PC-3 (cell line): ENCODE results near the gene UPF2. TPM values are rescaled to one million over a fixed set of nuclear protein-coding genes. Genes with fewer than 3 reads are reported as not detected.

Source experiments
- ATAC-seq: fragments of 200-7000 bp; cut with Tn5 transposase; 2 replicates; pipeline ENCODE4 v1.9.1; 2020; ENCODE audit warnings: mild to moderate bottlenecking, moderate library complexity
- BruUV-seq: library from RNA; stranded (reverse); fragments of 400-500 nt; replicated peaks from 2 replicates; lab custom pipeline; 2021; lab: Mats Ljungman, UMichigan
- CTCF ChIA-PET: fragments of 300-600 bp; sonication (Branson Sonifier 250); formaldehyde crosslinking; loops from one replicate; lab custom pipeline; 2022; ENCODE audit warnings: antibody characterized with exemption; lab: Charles Lee
- POLR2A ChIA-PET: fragments of 300-600 bp; sonication (Branson Sonifier 250); formaldehyde crosslinking; loops from one replicate; lab custom pipeline; 2022; ENCODE audit warnings: antibody characterized with exemption; ENCODE audit not compliant: unreplicated experiment; lab: Charles Lee
- DNase-seq: peaks from one replicate; pipeline ENCODE4 v3.0.0-alpha.2; 2015
- H2AFZ ChIP-seq: fragments of 300-600 bp; sonication (generic); 2 replicates; pipeline ENCODE4 v1.6.0; 2016; ENCODE audit warnings: antibody characterized with exemption, low read length
- H3F3A ChIP-seq: fragments of 300-600 bp; sonication (generic); one replicate; pipeline ENCODE4 v1.6.0; 2017; ENCODE audit warnings: antibody characterized with exemption, low read length, control low read depth, mild to moderate bottlenecking; ENCODE audit not compliant: unreplicated experiment
- H3K27ac ChIP-seq: fragments of 300-600 bp; sonication (generic); 2 replicates; pipeline ENCODE4 v1.5.1; 2016; ENCODE audit warnings: mild to moderate bottlenecking, low read length
- H3K27me3 ChIP-seq: fragments of 300-600 bp; sonication (generic); 2 replicates; pipeline ENCODE4 v1.6.1; 2016; ENCODE audit warnings: low read length, mixed read lengths
- H3K36me3 ChIP-seq: fragments of 300-600 bp; sonication (generic); 2 replicates; pipeline ENCODE4 v1.6.1; 2016; ENCODE audit warnings: low read depth, mixed run types, low read length, mixed read lengths
- H3K4me1 ChIP-seq: fragments of 300-600 bp; sonication (generic); 2 replicates; pipeline ENCODE4 v1.5.1; 2016; ENCODE audit warnings: low read length; ENCODE audit not compliant: insufficient read depth
- H3K4me2 ChIP-seq: fragments of 300-600 bp; sonication (generic); 2 replicates; pipeline ENCODE4 v1.6.0; 2016; ENCODE audit warnings: low read length
- H3K4me3 ChIP-seq: fragments of 300-600 bp; sonication (generic); 2 replicates; pipeline ENCODE4 v1.5.1; 2016; ENCODE audit warnings: mild to moderate bottlenecking, low read length, mixed read lengths
- H3K79me2 ChIP-seq: fragments of 300-600 bp; sonication (generic); 2 replicates; pipeline ENCODE4 v1.6.1; 2017; ENCODE audit warnings: low read length, mixed read lengths
- H3K9ac ChIP-seq: fragments of 300-600 bp; sonication (generic); 2 replicates; pipeline ENCODE4 v1.6.0; 2016; ENCODE audit warnings: mild to moderate bottlenecking, low read length
- H3K9me2 ChIP-seq: fragments of 300-600 bp; sonication (generic); replicated peaks from 2 replicates; pipeline ENCODE4 v1.6.1; 2016; ENCODE audit warnings: mixed run types, low read length, mixed read lengths
- H3K9me3 ChIP-seq: fragments of 300-600 bp; sonication (generic); 2 replicates; pipeline ENCODE4 v1.6.1; 2016; ENCODE audit warnings: low read length, mixed read lengths
- H4K20me1 ChIP-seq: fragments of 300-600 bp; sonication (generic); 2 replicates; pipeline ENCODE4 v1.6.1; 2016; ENCODE audit warnings: low read length, mixed read lengths
- EZH2 ChIP-seq: fragments of 300-600 bp; sonication (generic); IDR thresholded peaks from one replicate; pipeline ENCODE4 v1.6.1; 2017; ENCODE audit warnings: antibody characterized with exemption, mild to moderate bottlenecking, low read length; ENCODE audit not compliant: unreplicated experiment
- EZH2phosphoT487 ChIP-seq: fragments of 300-600 bp; sonication (generic); IDR thresholded peaks from 2 replicates; pipeline ENCODE4 v1.6.1; 2018; ENCODE audit warnings: mild to moderate bottlenecking, antibody characterized with exemption, low read length, borderline replicate concordance
- intact Hi-C: fragments of 100-400 bp; cut with micrococcal nuclease; formaldehyde crosslinking; loops from 2 replicates; pipeline ENCODE4 v1.9.0; 2023
- total RNA-seq: library from RNA; depleted of rRNA; stranded (reverse); fragments of >200 nt; gene quantifications from 2 replicates; pipeline ENCODE4 v1.2.3, GENCODE V29; 2014
- TF ChIP-seq, protein P1 (sequence below): fragments of 300-600 bp; sonication (generic); conservative IDR thresholded peaks from 2 replicates; pipeline ENCODE4 v1.5.1; 2017; ENCODE audit warnings: antibody characterized with exemption, low read depth, mild to moderate bottlenecking, low read length

Gene UPF2
- total RNA-seq, 1 experiment from 2014 or later: 12.0 TPM

GRCh38 chr10:12056748-12057147 is 14.1 kb upstream of the UPF2 start:
- Histone ChIP-seq H3K4me3 (no peak overlapping the region), H3K36me3 (no peaks in the 10 kb centered on the region), H3K27me3 (no peaks in the 10 kb centered on the region), H3K9ac (no peak overlapping the region), H3K4me2 (no peak overlapping the region), H3F3A (no peaks in the 10 kb centered on the region), H3K79me2 (no peaks in the 10 kb centered on the region), H4K20me1 (no peaks in the 10 kb centered on the region), H3K27ac (no peak overlapping the region), H2AFZ (no peak overlapping the region), H3K4me1 (no peaks in the 10 kb centered on the region), H3K9me3 (no peaks in the 10 kb centered on the region), H3K9me2 (no peaks in the 10 kb centered on the region)
- DNase-seq (no peak), ATAC-seq (no peak)
- intact Hi-C loops: no loop called here
- ChIA-PET POLR2A (no interaction called here), CTCF (no interaction called here)
- no TSS peak for BruUV-seq
- TF ChIP-seq, protein P1, sequence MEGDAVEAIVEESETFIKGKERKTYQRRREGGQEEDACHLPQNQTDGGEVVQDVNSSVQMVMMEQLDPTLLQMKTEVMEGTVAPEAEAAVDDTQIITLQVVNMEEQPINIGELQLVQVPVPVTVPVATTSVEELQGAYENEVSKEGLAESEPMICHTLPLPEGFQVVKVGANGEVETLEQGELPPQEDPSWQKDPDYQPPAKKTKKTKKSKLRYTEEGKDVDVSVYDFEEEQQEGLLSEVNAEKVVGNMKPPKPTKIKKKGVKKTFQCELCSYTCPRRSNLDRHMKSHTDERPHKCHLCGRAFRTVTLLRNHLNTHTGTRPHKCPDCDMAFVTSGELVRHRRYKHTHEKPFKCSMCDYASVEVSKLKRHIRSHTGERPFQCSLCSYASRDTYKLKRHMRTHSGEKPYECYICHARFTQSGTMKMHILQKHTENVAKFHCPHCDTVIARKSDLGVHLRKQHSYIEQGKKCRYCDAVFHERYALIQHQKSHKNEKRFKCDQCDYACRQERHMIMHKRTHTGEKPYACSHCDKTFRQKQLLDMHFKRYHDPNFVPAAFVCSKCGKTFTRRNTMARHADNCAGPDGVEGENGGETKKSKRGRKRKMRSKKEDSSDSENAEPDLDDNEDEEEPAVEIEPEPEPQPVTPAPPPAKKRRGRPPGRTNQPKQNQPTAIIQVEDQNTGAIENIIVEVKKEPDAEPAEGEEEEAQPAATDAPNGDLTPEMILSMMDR: no peak
- TF ChIP-seq EZH2phosphoT487 (no peak), EZH2 (no peak)

GRCh38 chr10:12055732-12056131 is 13.1 kb upstream of the UPF2 start:
- CTCF ChIA-PET: no interaction called here

DNA sequence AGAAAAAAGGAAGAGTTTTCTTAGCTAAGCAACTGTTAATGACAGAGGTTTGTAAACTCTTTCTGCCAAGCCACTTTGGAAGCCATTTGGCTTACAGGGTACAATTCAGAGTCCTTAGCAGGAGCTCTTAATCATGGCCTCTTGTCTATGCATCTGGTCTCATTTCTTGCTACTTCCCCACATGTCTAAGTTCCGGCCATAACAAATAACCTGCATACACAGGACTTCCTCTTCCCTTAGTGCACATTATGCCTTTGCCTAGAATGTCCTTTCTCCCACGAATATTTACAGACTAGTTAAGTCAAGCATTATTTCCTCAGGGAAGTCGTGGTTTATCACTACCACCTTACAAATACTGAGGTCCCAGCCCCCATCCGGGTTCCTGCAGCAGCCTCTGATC is 8.6 kb upstream of the UPF2 start:
- TF ChIP-seq, protein P1: no peak
- TF ChIP-seq EZH2phosphoT487: no peak
- no peak for TF ChIP-seq EZH2
- Histone ChIP-seq H3K9ac (no peak overlapping the region), H3K27ac (no peak overlapping the region), H3K9me3 (no peaks in the 10 kb centered on the region), H4K20me1 (no peaks in the 10 kb centered on the region), H3K27me3 (no peaks in the 10 kb centered on the region), H3K36me3 (no peaks in the 10 kb centered on the region), H2AFZ (no peak overlapping the region), H3K4me1 (no peaks in the 10 kb centered on the region), H3K79me2 (no peaks in the 10 kb centered on the region), H3K9me2 (no peaks in the 10 kb centered on the region), H3K4me2 (no peak overlapping the region), H3K4me3 (no peak overlapping the region), H3F3A (no peaks in the 10 kb centered on the region)
- BruUV-seq: no TSS peak
- ChIA-PET CTCF (no interaction called here), POLR2A (no interaction called here)
- intact Hi-C loops: no loop called here
- no peak for ATAC-seq
- DNase-seq: no peak

More at GRCh38 chr10:12055732-12056131, 13.1 kb upstream of the UPF2 start:
- no peak overlapping the region for H3K4me3 ChIP-seq
- intact Hi-C loops: no loop called here
- TF ChIP-seq EZH2phosphoT487: no peak
- no peak for TF ChIP-seq EZH2
- TF ChIP-seq, protein P1: no peak
- H3K9ac ChIP-seq: no peak overlapping the region
- no peaks in the 10 kb centered on the region for H3K9me3 ChIP-seq
- H3K4me1 ChIP-seq: no peaks in the 10 kb centered on the region
- no peak overlapping the region for H2AFZ ChIP-seq
- BruUV-seq: no TSS peak
- no peaks in the 10 kb centered on the region for H3K36me3 ChIP-seq
- H3K9me2 ChIP-seq: no peaks in the 10 kb centered on the region
- no peak overlapping the region for H3K27ac ChIP-seq
- POLR2A ChIA-PET: no interaction called here
- DNase-seq (no peak), ATAC-seq (no peak)
- no peaks in the 10 kb centered on the region for H3K27me3 ChIP-seq
- H3K79me2 ChIP-seq: no peaks in the 10 kb centered on the region
- H3K4me2 ChIP-seq: no peak overlapping the region
- H4K20me1 ChIP-seq: no peaks in the 10 kb centered on the region
- no peaks in the 10 kb centered on the region for H3F3A ChIP-seq
